GM12878 (cell line): ENCODE results near the gene OXA1L. TPM values are rescaled to one million over a fixed set of nuclear protein-coding genes. Genes with fewer than 3 reads are reported as not detected.

Experiments used
- ATAC-seq: fragments of 200-7000 bp; cut with Tn5 transposase; 3 replicates; pipeline ENCODE4 v1.9.1; 2020; ENCODE audit warnings: mild to moderate bottlenecking, moderate library complexity
- BruUV-seq: library from RNA; stranded (reverse); fragments of 400-500 nt; replicated peaks from 2 replicates; lab custom pipeline; 2021; lab: Mats Ljungman, UMichigan
- CTCF ChIA-PET: fragments of 300-600 bp; sonication (Branson Sonifier 250); formaldehyde crosslinking; extraction: SDS; loops from one replicate; lab custom pipeline; 2021; ENCODE audit warnings: inconsistent platforms; lab: Yijun Ruan, JAX
- POLR2A ChIA-PET: fragments of 350-600 bp; formaldehyde crosslinking; extraction: SDS; loops from one replicate; lab custom pipeline; 2021; ENCODE audit warnings: inconsistent platforms; lab: Charles Lee
- RAD21 ChIA-PET: fragments of 300-600 bp; sonication (Branson Sonifier 250); formaldehyde crosslinking; loops from one replicate; lab custom pipeline; 2023; ENCODE audit warnings: antibody characterized with exemption; ENCODE audit not compliant: unreplicated experiment; lab: Charles Lee
- SMC1A ChIA-PET: fragments of 300-600 bp; sonication (Branson Sonifier 250); formaldehyde crosslinking; loops from one replicate; lab custom pipeline; 2023; ENCODE audit not compliant: unreplicated experiment, uncharacterized antibody; lab: Charles Lee
- DNase-seq: peaks from one replicate; pipeline ENCODE4 v3.0.0-alpha.2; 2011; ENCODE audit warnings: low read depth, low spot score
- FAIRE-seq: peaks from 3 replicates; lab custom pipeline; 2011; peaks lifted over from hg19 to GRCh38; lab: Jason Lieb, UNC
- H2AFZ ChIP-seq: 2 replicates; pipeline ENCODE4 v1.6.0; 2011; ENCODE audit warnings: low read depth, low read length, control low read depth; ENCODE audit not compliant: control insufficient read depth
- H3K27ac ChIP-seq: 2 replicates; pipeline ENCODE4 v1.5.1; 2011; ENCODE audit warnings: control low read depth; ENCODE audit not compliant: control insufficient read depth, insufficient read depth
- H3K27me3 ChIP-seq, 2 experiments: replicated peaks in 1 of 2; 2 replicates each; pipeline versions ENCODE4 v1.6.0 to v1.6.1; 2011; ENCODE audit warnings: low read length in 1 of 2; ENCODE audit not compliant: control insufficient read depth in 2 of 2, insufficient read depth in 2 of 2
- H3K36me3 ChIP-seq, 2 experiments: 2 replicates each; pipeline ENCODE4 v1.5.1; 2011; ENCODE audit warnings: low read length in 1 of 2; ENCODE audit not compliant: control insufficient read depth in 2 of 2, insufficient read depth in 2 of 2
- H3K4me1 ChIP-seq: 2 replicates; pipeline ENCODE4 v1.6.1; 2011; ENCODE audit warnings: mild to moderate bottlenecking, low read length, moderate library complexity, mixed read lengths; ENCODE audit not compliant: control insufficient read depth, insufficient read depth
- H3K4me2 ChIP-seq: 2 replicates; pipeline ENCODE4 v1.6.0; 2011; ENCODE audit warnings: control low read depth; ENCODE audit not compliant: control insufficient read depth, insufficient read depth
- H3K4me3 ChIP-seq: fragments of 200-600 bp; sonication (generic); 2 replicates; pipeline ENCODE4 v1.5.1; 2016
- H3K79me2 ChIP-seq: 2 replicates; pipeline ENCODE4 v1.6.0; 2011; ENCODE audit warnings: low read length; ENCODE audit not compliant: control insufficient read depth, insufficient read depth
- H3K9ac ChIP-seq: 2 replicates; pipeline ENCODE4 v1.8.0; 2011; ENCODE audit warnings: low read length, control low read depth, mixed read lengths; ENCODE audit not compliant: control insufficient read depth, insufficient read depth
- H3K9me3 ChIP-seq: replicated peaks from 3 replicates; pipeline ENCODE4 v1.5.1; 2011; ENCODE audit warnings: mild to moderate bottlenecking, low read length; ENCODE audit not compliant: control insufficient read depth, insufficient read depth
- H4K20me1 ChIP-seq: 2 replicates; pipeline ENCODE4 v1.6.0; 2011; ENCODE audit not compliant: control insufficient read depth, insufficient read depth
- FOXM1 ChIP-seq: IDR thresholded peaks from 2 replicates; pipeline ENCODE4 v1.6.1; 2012; ENCODE audit warnings: low read depth, mild to moderate bottlenecking, inconsistent platforms, low read length, moderate library complexity
- GATAD2B ChIP-seq: fragments of 450-650 bp; conservative IDR thresholded peaks from 2 replicates; pipeline ENCODE4 v1.6.1; 2017; ENCODE audit warnings: low read depth, mild to moderate bottlenecking, moderate library complexity
- HDAC6 ChIP-seq: fragments of 200-600 bp; sonication (generic); IDR thresholded peaks from one replicate; pipeline ENCODE4 v1.8.0; 2017; ENCODE audit warnings: antibody characterized with exemption; ENCODE audit not compliant: unreplicated experiment
- JUND ChIP-seq: IDR thresholded peaks from 2 replicates; pipeline ENCODE4 v1.6.1; 2012; ENCODE audit warnings: low read depth, mild to moderate bottlenecking, low read length, improper control_type of control experiment, moderate library complexity
- MYC ChIP-seq: IDR thresholded peaks from 2 replicates; pipeline ENCODE4 v1.6.1; 2011; ENCODE audit warnings: mild to moderate bottlenecking, low read length, moderate library complexity, inconsistent platforms; ENCODE audit not compliant: insufficient read depth, insufficient replicate concordance, insufficient read length, severe bottlenecking
- NR2F1 ChIP-seq: fragments of 450-650 bp; conservative IDR thresholded peaks from 2 replicates; pipeline ENCODE4 v1.6.1; 2017; ENCODE audit warnings: mild to moderate bottlenecking
- PML ChIP-seq: IDR thresholded peaks from 2 replicates; pipeline ENCODE4 v1.6.1; 2012; ENCODE audit warnings: low read length, inconsistent platforms
- POLR2A ChIP-seq: IDR thresholded peaks from 2 replicates; pipeline ENCODE4 v1.6.1; 2011; ENCODE audit warnings: low read depth, mild to moderate bottlenecking, low read length
- RB1 ChIP-seq: fragments of 450-650 bp; formaldehyde crosslinking; IDR thresholded peaks from 2 replicates; pipeline ENCODE4 v1.6.1; 2017; ENCODE audit warnings: mild to moderate bottlenecking, borderline replicate concordance
- SIN3A ChIP-seq: IDR thresholded peaks from 2 replicates; pipeline ENCODE4 v1.6.1; 2012; ENCODE audit warnings: low read depth, low read length, improper control_type of control experiment
- TAF1 ChIP-seq: IDR thresholded peaks from 2 replicates; pipeline ENCODE4 v1.6.1; 2011; ENCODE audit warnings: mild to moderate bottlenecking, low read depth, low read length, borderline replicate concordance
- YY1 ChIP-seq: IDR thresholded peaks from 2 replicates; pipeline ENCODE4 v1.6.1; 2011; ENCODE audit warnings: low read depth, mild to moderate bottlenecking, low read length
- ZNF622 ChIP-seq: fragments of 450-650 bp; IDR thresholded peaks from 2 replicates; pipeline ENCODE4 v1.6.1; 2017; ENCODE audit warnings: mild to moderate bottlenecking, inconsistent platforms
- WGBS: methylation state at CpG from one replicate; pipeline ENCODE4 v1.1.6; 2016; ENCODE audit warnings: low lambda C conversion rate; ENCODE audit not compliant: insufficient replicate concordance, insufficient coverage; ENCODE audit errors: missing lambda C conversion rate; 5-methylcytosine and 5-hydroxymethylcytosine counted together
- in situ Hi-C: fragments of 300-500 bp; cut with MboI; formaldehyde crosslinking; loops from 9 replicates; pipeline ENCODE4 v1.14.3; 2018; ENCODE audit warnings: mixed read lengths
- intact Hi-C: fragments of 100-400 bp; cut with micrococcal nuclease; formaldehyde crosslinking; loops from one replicate; pipeline ENCODE4 v1.14.2; 2022; ENCODE audit not compliant: unreplicated experiment
- polyA plus RNA-seq, 11 experiments: library from polyadenylated mRNA; depleted of rRNA in 4 of 11; unstranded in 6 of 11; stranded (reverse) in 5 of 11; fragments of >200 nt; fragmentation: Nextera tagmentation in 4 of 11; fragmentation: Illumina TruSeq in 1 of 11; extraction: Ambion mirVana in 4 of 11; extraction: Trizol in 1 of 11; gene quantifications; 1 replicate in 1 of 11; 2 replicates in 10 of 11; pipeline versions ENCODE4 v1.2.1 to v1.2.3, GENCODE V29; 2011 to 2016; ENCODE audit warnings: inconsistent platforms in 2 of 11, missing spikeins in 2 of 11, low read depth in 1 of 11
- total RNA-seq, 4 experiments: library from RNA; depleted of rRNA in 3 of 4; stranded (reverse); fragments of >200 nt in 3 of 4; fragmentation: Illumina TruSeq in 1 of 4; extraction: Trizol in 1 of 4; gene quantifications; 2 replicates each; pipeline versions ENCODE4 v1.2.1 to v1.2.3, GENCODE V29; 2013 to 2021
- TF ChIP-seq, protein P1 (sequence below): fragments of 450-650 bp; IDR thresholded peaks from 2 replicates; pipeline ENCODE4 v1.6.1; 2017; ENCODE audit warnings: mild to moderate bottlenecking
- TF ChIP-seq, protein P2 (sequence below): fragments of 450-650 bp; formaldehyde crosslinking; IDR thresholded peaks from 2 replicates; pipeline ENCODE4 v1.5.0; 2022; ENCODE audit warnings: mild to moderate bottlenecking, missing genetic modification characterization
- TF ChIP-seq, protein P3 (sequence below): fragments of 450-650 bp; IDR thresholded peaks from 2 replicates; pipeline ENCODE4 v1.6.1; 2016; ENCODE audit warnings: mild to moderate bottlenecking, moderate library complexity, borderline replicate concordance

The OXA1L gene
- total and polyA plus RNA-seq, 10 of the 15 experiments (the other 5 are each of a cell fraction or from before 2014, with no cell fraction given): 105 to 289 (median 146) TPM

DNA sequence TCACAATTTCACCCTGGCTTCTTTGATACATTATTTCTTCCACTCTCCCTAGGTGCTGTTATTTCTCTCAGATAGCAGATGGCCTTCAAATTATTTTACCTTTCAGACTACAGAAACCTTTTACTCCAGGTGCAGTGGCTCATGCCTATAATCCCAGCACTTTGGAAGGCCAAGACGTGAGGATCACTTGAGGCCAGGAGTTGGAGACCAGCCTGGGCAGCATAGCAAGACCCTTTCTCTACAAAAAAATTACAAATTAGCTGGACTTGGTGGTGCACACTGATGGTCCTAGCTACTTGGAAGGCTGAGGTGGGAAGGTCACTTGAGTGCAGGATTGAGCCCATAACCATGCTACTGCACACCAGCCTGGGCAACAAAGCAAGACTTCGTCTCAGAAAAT, 25.7 kb downstream of the OXA1L start:
- H3K4me1 ChIP-seq: peaks cover 54% of the 10 kb centered on the region
- CTCF ChIA-PET: interaction anchor here (1.0 to 4.2 kb wide), 6 partner anchors 10 to 61 kb away, joined by 3 to 34 read pairs (median 18); partner anchors contain the start of gene SLC7A7
- TF ChIP-seq POLR2A (no peak), NR2F1 (no peak), FOXM1 (no peak), MYC (no peak), GATAD2B (no peak), JUND (no peak), PML (no peak), TAF1 (no peak), ZNF622 (no peak), SIN3A (no peak), YY1 (no peak), HDAC6 (no peak), RB1 (no peak)
- TF ChIP-seq, protein P1, sequence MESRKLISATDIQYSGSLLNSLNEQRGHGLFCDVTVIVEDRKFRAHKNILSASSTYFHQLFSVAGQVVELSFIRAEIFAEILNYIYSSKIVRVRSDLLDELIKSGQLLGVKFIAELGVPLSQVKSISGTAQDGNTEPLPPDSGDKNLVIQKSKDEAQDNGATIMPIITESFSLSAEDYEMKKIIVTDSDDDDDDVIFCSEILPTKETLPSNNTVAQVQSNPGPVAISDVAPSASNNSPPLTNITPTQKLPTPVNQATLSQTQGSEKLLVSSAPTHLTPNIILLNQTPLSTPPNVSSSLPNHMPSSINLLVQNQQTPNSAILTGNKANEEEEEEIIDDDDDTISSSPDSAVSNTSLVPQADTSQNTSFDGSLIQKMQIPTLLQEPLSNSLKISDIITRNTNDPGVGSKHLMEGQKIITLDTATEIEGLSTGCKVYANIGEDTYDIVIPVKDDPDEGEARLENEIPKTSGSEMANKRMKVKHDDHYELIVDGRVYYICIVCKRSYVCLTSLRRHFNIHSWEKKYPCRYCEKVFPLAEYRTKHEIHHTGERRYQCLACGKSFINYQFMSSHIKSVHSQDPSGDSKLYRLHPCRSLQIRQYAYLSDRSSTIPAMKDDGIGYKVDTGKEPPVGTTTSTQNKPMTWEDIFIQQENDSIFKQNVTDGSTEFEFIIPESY: no peak
- TF ChIP-seq, protein P2, sequence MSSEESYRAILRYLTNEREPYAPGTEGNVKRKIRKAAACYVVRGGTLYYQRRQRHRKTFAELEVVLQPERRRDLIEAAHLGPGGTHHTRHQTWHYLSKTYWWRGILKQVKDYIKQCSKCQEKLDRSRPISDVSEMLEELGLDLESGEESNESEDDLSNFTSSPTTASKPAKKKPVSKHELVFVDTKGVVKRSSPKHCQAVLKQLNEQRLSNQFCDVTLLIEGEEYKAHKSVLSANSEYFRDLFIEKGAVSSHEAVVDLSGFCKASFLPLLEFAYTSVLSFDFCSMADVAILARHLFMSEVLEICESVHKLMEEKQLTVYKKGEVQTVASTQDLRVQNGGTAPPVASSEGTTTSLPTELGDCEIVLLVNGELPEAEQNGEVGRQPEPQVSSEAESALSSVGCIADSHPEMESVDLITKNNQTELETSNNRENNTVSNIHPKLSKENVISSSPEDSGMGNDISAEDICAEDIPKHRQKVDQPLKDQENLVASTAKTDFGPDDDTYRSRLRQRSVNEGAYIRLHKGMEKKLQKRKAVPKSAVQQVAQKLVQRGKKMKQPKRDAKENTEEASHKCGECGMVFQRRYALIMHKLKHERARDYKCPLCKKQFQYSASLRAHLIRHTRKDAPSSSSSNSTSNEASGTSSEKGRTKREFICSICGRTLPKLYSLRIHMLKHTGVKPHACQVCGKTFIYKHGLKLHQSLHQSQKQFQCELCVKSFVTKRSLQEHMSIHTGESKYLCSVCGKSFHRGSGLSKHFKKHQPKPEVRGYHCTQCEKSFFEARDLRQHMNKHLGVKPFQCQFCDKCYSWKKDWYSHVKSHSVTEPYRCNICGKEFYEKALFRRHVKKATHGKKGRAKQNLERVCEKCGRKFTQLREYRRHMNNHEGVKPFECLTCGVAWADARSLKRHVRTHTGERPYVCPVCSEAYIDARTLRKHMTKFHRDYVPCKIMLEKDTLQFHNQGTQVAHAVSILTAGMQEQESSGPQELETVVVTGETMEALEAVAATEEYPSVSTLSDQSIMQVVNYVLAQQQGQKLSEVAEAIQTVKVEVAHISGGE (CRISPR knock-in tag): no peak
- TF ChIP-seq, protein P3, sequence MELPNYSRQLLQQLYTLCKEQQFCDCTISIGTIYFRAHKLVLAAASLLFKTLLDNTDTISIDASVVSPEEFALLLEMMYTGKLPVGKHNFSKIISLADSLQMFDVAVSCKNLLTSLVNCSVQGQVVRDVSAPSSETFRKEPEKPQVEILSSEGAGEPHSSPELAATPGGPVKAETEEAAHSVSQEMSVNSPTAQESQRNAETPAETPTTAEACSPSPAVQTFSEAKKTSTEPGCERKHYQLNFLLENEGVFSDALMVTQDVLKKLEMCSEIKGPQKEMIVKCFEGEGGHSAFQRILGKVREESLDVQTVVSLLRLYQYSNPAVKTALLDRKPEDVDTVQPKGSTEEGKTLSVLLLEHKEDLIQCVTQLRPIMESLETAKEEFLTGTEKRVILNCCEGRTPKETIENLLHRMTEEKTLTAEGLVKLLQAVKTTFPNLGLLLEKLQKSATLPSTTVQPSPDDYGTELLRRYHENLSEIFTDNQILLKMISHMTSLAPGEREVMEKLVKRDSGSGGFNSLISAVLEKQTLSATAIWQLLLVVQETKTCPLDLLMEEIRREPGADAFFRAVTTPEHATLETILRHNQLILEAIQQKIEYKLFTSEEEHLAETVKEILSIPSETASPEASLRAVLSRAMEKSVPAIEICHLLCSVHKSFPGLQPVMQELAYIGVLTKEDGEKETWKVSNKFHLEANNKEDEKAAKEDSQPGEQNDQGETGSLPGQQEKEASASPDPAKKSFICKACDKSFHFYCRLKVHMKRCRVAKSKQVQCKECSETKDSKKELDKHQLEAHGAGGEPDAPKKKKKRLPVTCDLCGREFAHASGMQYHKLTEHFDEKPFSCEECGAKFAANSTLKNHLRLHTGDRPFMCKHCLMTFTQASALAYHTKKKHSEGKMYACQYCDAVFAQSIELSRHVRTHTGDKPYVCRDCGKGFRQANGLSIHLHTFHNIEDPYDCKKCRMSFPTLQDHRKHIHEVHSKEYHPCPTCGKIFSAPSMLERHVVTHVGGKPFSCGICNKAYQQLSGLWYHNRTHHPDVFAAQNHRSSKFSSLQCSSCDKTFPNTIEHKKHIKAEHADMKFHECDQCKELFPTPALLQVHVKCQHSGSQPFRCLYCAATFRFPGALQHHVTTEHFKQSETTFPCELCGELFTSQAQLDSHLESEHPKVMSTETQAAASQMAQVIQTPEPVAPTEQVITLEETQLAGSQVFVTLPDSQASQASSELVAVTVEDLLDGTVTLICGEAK: no peak

More for the DNA sequence above, 25.7 kb downstream of the OXA1L start:
- in situ Hi-C loops (no loop called here), intact Hi-C loops (loop anchor here (10.0 kb wide), 1 partner anchor 307 kb away; no protein-coding TSS in a partner anchor)
- Histone ChIP-seq H2AFZ (no peak overlapping the region), H3K27me3 (no peaks in the 10 kb centered on the region), H3K9ac (no peak overlapping the region), H3K9me3 (no peaks in the 10 kb centered on the region; the same call in 2 of the 3 replicates), H3K79me2 (peaks cover 24% of the 10 kb centered on the region), H3K4me3 (no peak overlapping the region), H4K20me1 (no peaks in the 10 kb centered on the region), H3K36me3 (no peaks in the 10 kb centered on the region; a peak in 2 of 4 replicates), H3K27ac (no peak overlapping the region), H3K4me2 (no peak overlapping the region)
- POLR2A ChIA-PET: interaction anchor here (0.5 to 11.3 kb wide), 4 partner anchors 16 to 1721 kb away, joined by 5 to 245 read pairs (median 6); partner anchors contain the start of gene SLC7A7
- no TSS peak for BruUV-seq
- WGBS: 98% methylated on average over 2 of the region's 2 CpGs
- ATAC-seq (no peak), DNase-seq (no peak), FAIRE-seq (no peak)
- RAD21 ChIA-PET: interaction anchor here (0.9 to 9.8 kb wide), 3 partner anchors 17 to 32 kb away, joined by 3 to 219 read pairs (median 41); partner anchors contain the start of gene SLC7A7
- SMC1A ChIA-PET: interaction anchor here (1.0 to 20.3 kb wide), 6 partner anchors 9 to 132 kb away, joined by 3 to 395 read pairs (median 4); partner anchors contain the start of genes OXA1L and SLC7A7
